Astrocyte (in vitro differentiated cells and primary cell): ENCODE data around the gene RGMB. TPM values are rescaled to one million over a fixed set of nuclear protein-coding genes. Genes with fewer than 3 reads are reported as not detected.
"Not testable (repeated sequence)": the region's sequence is repeated elsewhere in the genome, so short reads cannot be mapped to it uniquely, and the experiment has no call there.

Experiments used
- DNase-seq: peaks from one replicate; pipeline ENCODE4 v3.0.0-alpha.2; 2010; ENCODE audit warnings: low read depth
- FAIRE-seq: peaks from 2 replicates; lab custom pipeline; 2011; peaks lifted over from hg19 to GRCh38; lab: Jason Lieb, UNC
- H2AFZ ChIP-seq: 2 replicates; pipeline ENCODE4 v1.6.0; 2012; ENCODE audit warnings: low read depth, low read length, inconsistent platforms
- H3K27ac ChIP-seq: 2 replicates; pipeline ENCODE4 v1.5.1; 2011; ENCODE audit warnings: low read depth, low read length, inconsistent platforms
- H3K27me3 ChIP-seq: 2 replicates; pipeline ENCODE4 v1.6.0; 2011; ENCODE audit warnings: low read length, inconsistent platforms; ENCODE audit not compliant: insufficient read depth
- H3K36me3 ChIP-seq: 2 replicates; pipeline ENCODE4 v1.5.1; 2011; ENCODE audit warnings: low read length, inconsistent platforms; ENCODE audit not compliant: insufficient read depth
- H3K4me1 ChIP-seq: 2 replicates; pipeline ENCODE4 v1.5.1; 2011; ENCODE audit warnings: low read length, inconsistent platforms; ENCODE audit not compliant: insufficient read depth
- H3K4me2 ChIP-seq: 2 replicates; pipeline ENCODE4 v1.6.0; 2012; ENCODE audit warnings: low read length, inconsistent platforms
- H3K4me3 ChIP-seq: 2 replicates; pipeline ENCODE4 v1.5.1; 2011; ENCODE audit warnings: low read depth, mild to moderate bottlenecking, low read length, inconsistent platforms; ENCODE audit not compliant: insufficient read depth
- H3K79me2 ChIP-seq: 2 replicates; pipeline ENCODE4 v1.6.0; 2012; ENCODE audit warnings: mild to moderate bottlenecking, low read length, inconsistent platforms; ENCODE audit not compliant: insufficient read depth
- H3K9ac ChIP-seq: 2 replicates; pipeline ENCODE4 v1.6.0; 2012; ENCODE audit warnings: mild to moderate bottlenecking, low read length, inconsistent platforms
- H3K9me3 ChIP-seq: 2 replicates; pipeline ENCODE4 v1.5.1; 2012; ENCODE audit warnings: low read depth, mild to moderate bottlenecking, low read length, inconsistent platforms; ENCODE audit not compliant: insufficient read depth
- H4K20me1 ChIP-seq: 2 replicates; pipeline ENCODE4 v1.6.0; 2012; ENCODE audit warnings: low read length, inconsistent platforms; ENCODE audit not compliant: insufficient read depth
- H3K27ac Mint-ChIP-seq: one replicate; pipeline ENCODE4 v1.8.0; 2021; ENCODE audit warnings: mild to moderate bottlenecking, mixed read lengths; ENCODE audit not compliant: unreplicated experiment
- H3K27me3 Mint-ChIP-seq: one replicate; pipeline ENCODE4 v1.8.0; 2021; ENCODE audit warnings: low read depth, mixed read lengths; ENCODE audit not compliant: unreplicated experiment
- H3K36me3 Mint-ChIP-seq: one replicate; pipeline ENCODE4 v1.8.0; 2021; ENCODE audit warnings: low read depth, mixed read lengths; ENCODE audit not compliant: unreplicated experiment
- H3K4me1 Mint-ChIP-seq: one replicate; pipeline ENCODE4 v1.8.0; 2021; ENCODE audit warnings: low read depth, mixed read lengths; ENCODE audit not compliant: unreplicated experiment
- H3K4me3 Mint-ChIP-seq: one replicate; pipeline ENCODE4 v1.8.0; 2021; ENCODE audit warnings: mild to moderate bottlenecking, moderate library complexity, mixed read lengths; ENCODE audit not compliant: unreplicated experiment
- H3K9me3 Mint-ChIP-seq: one replicate; pipeline ENCODE4 v1.8.0; 2021; ENCODE audit warnings: mild to moderate bottlenecking, mixed read lengths; ENCODE audit not compliant: unreplicated experiment
- CTCF ChIP-seq: IDR thresholded peaks from 2 replicates; pipeline ENCODE4 v1.5.1; 2011; ENCODE audit warnings: low read depth, mild to moderate bottlenecking, inconsistent platforms, low read length, moderate library complexity; ENCODE audit not compliant: insufficient read depth
- EZH2 ChIP-seq: IDR thresholded peaks from 2 replicates; pipeline ENCODE4 v1.6.1; 2012; ENCODE audit warnings: mild to moderate bottlenecking, low read length, inconsistent platforms; ENCODE audit not compliant: insufficient read depth
- total RNA-seq: library from RNA; stranded (reverse); gene quantifications from 2 replicates; pipeline ENCODE4 v1.2.1, GENCODE V29; 2021

Gene RGMB
- total RNA-seq, 1 donor from 2014 or later = 48.7 TPM

GRCh38 chr5:98742396-98743073 lies 30.9 kb upstream of the RGMB start:
- H2AFZ ChIP-seq = no peak overlapping the region
- no peak overlapping the region for H3K27ac Mint-ChIP-seq
- peaks cover 6% of the 10 kb centered on the region for H3K9me3 Mint-ChIP-seq
- H3K27me3 ChIP-seq = no peaks in the 10 kb centered on the region
- H3K4me1 Mint-ChIP-seq = no peaks in the 10 kb centered on the region
- no peaks in the 10 kb centered on the region for H3K79me2 ChIP-seq
- H3K4me3 Mint-ChIP-seq = no peak overlapping the region
- H3K36me3 ChIP-seq = no peaks in the 10 kb centered on the region
- H3K4me2 ChIP-seq = no peak overlapping the region
- no peaks in the 10 kb centered on the region for H3K27me3 Mint-ChIP-seq
- TF ChIP-seq EZH2 (no peak), CTCF (no peak)
- no peak for DNase-seq
- H3K4me3 ChIP-seq = no peak overlapping the region
- no peaks in the 10 kb centered on the region for H3K9me3 ChIP-seq
- no peak overlapping the region for H3K9ac ChIP-seq
- no peak for FAIRE-seq
- H4K20me1 ChIP-seq = no peaks in the 10 kb centered on the region
- no peaks in the 10 kb centered on the region for H3K4me1 ChIP-seq
- H3K27ac ChIP-seq = no peak overlapping the region
- peaks cover 1% of the 10 kb centered on the region for H3K36me3 Mint-ChIP-seq

GRCh38 chr5:98748259-98748658 lies 25.2 kb upstream of the RGMB start:
- not testable (repeated sequence) for H3K36me3 Mint-ChIP-seq, H3K4me1 Mint-ChIP-seq, H4K20me1 ChIP-seq, H2AFZ ChIP-seq, H3K36me3 ChIP-seq, H3K4me3 Mint-ChIP-seq, H3K4me3 ChIP-seq, H3K9me3 ChIP-seq, H3K4me2 ChIP-seq, H3K27me3 ChIP-seq, H3K27ac ChIP-seq, H3K4me1 ChIP-seq, FAIRE-seq, H3K9ac ChIP-seq, DNase-seq, H3K27ac Mint-ChIP-seq, H3K9me3 Mint-ChIP-seq, H3K27me3 Mint-ChIP-seq, H3K79me2 ChIP-seq

- no peak for TF ChIP-seq EZH2
- no peak for TF ChIP-seq CTCF
- Histone ChIP-seq H3K9me3 (no peaks in the 10 kb centered on the region), H3K4me1 (no peaks in the 10 kb centered on the region), H3K36me3 (no peaks in the 10 kb centered on the region), H2AFZ (no peak overlapping the region), H4K20me1 (no peaks in the 10 kb centered on the region), H3K27me3 (no peaks in the 10 kb centered on the region), H3K9ac (no peak overlapping the region), H3K27ac (no peak overlapping the region), H3K79me2 (no peaks in the 10 kb centered on the region), H3K4me2 (no peak overlapping the region), H3K4me3 (no peak overlapping the region)
- Mint-ChIP-seq H3K27me3 (no peaks in the 10 kb centered on the region), H3K9me3 (no peaks in the 10 kb centered on the region), H3K36me3 (no peaks in the 10 kb centered on the region), H3K4me3 (no peak overlapping the region), H3K27ac (no peak overlapping the region), H3K4me1 (no peaks in the 10 kb centered on the region)
- FAIRE-seq = no peak
- DNase-seq = no peak
Observed at GRCh38 chr5:98749046-98749445, 24.4 kb upstream of the RGMB start.
